GM12864 (cell line): ENCODE data around the gene RREB1.

Experiments used
- DNase-seq: peaks from one replicate; pipeline ENCODE4 v3.0.0-alpha.2; 2011; ENCODE audit warnings: low read depth
- H3K4me3 ChIP-seq: 2 replicates; pipeline ENCODE4 v1.5.1; 2011; ENCODE audit warnings: mild to moderate bottlenecking, low read depth, low read length, control low read depth
- TF ChIP-seq, protein P1 (sequence below): IDR thresholded peaks from 2 replicates; pipeline ENCODE4 v1.5.1; 2011; ENCODE audit warnings: low read depth, mild to moderate bottlenecking, moderate library complexity, low read length, control low read depth, inconsistent platforms; ENCODE audit errors: missing control alignments

Gene RREB1

DNA sequence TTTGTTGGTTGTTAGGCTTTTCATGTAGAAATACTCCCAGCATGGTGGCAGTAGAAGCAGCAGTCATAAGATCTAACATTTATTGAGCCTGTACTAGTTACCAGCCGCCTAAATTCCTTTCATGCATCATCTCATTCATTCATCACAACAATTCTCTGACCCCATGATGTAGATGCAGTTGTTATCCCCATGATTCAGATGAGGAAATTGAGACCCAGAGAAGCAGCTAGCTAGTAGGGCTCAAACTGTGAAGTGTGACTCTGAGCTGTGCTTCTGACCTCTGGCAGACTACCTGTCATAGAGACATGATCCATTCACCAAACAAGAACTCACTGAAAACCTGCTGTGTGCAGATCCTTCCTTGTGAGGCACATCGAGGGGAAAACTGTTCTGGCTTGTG is 16.9 kb downstream of the RREB1 start:
- TF ChIP-seq, protein P1, sequence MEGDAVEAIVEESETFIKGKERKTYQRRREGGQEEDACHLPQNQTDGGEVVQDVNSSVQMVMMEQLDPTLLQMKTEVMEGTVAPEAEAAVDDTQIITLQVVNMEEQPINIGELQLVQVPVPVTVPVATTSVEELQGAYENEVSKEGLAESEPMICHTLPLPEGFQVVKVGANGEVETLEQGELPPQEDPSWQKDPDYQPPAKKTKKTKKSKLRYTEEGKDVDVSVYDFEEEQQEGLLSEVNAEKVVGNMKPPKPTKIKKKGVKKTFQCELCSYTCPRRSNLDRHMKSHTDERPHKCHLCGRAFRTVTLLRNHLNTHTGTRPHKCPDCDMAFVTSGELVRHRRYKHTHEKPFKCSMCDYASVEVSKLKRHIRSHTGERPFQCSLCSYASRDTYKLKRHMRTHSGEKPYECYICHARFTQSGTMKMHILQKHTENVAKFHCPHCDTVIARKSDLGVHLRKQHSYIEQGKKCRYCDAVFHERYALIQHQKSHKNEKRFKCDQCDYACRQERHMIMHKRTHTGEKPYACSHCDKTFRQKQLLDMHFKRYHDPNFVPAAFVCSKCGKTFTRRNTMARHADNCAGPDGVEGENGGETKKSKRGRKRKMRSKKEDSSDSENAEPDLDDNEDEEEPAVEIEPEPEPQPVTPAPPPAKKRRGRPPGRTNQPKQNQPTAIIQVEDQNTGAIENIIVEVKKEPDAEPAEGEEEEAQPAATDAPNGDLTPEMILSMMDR = no peak
- no peak overlapping the region for H3K4me3 ChIP-seq
- no peak for DNase-seq

DNA sequence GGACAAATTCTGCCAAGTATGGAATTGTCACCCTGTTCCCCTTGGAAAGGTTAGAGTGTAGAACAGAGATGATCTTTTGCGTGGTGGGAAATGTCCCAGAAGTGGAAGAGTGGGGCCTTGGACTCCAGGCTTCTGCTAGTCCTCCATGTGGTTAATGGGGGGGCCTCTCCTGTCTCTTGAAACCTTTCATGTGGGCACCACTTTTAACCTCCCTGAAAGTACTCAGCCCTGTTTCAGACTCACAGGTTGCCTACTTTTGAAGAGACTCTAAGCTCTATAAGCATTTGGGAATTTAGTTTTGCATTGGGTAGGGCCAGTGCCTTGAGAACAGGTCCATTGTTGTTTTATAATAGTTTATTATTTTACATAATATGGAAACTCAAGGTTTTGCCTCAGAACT is 17.5 kb downstream of the RREB1 start:
- H3K4me3 ChIP-seq = no peak overlapping the region
- TF ChIP-seq, protein P1 = no peak
- no peak for DNase-seq

DNA sequence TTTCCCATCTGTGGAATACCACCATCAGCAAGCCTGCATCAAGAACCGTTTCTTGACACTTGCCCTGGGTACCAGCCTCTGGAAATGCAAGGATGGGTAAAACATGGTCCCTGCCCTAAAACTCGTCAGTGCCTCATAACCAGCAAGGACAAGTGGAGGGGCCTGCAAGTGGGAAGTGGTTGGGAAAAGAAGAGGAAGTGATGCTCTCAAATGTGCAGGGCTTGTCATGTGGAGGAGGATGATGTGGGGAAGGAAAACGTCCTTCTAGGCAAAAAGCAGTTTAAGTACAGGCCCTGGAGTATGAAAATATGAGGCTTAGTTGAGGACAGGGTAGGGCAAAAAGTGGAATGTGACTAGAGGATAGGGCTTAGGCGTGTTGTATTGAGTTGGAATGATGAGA is 19.0 kb downstream of the RREB1 start:
- DNase-seq = no peak
- TF ChIP-seq, protein P1 = no peak

DNA sequence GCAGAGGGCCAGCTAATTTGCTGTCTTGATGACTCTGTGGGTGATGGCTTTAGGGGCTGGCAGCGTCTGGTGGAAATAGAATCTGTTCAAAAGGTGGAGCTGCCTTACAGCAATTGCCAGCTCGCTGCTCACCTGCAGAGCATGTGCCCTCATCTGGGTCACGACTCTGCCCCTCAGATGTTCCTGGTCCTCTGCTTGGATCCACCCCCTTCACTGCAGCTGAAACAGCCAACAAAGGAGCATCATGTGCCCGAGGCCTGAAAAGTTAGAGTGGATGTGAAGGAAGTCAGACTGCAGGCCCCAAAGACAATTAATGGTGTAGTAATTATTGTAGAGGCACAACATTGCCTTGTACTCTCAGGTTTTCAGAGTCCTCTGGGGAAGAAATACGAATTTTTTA is 19.9 kb downstream of the RREB1 start:
- DNase-seq = no peak
- TF ChIP-seq, protein P1 = no peak
- H3K4me3 ChIP-seq = no peak overlapping the region

More for the DNA sequence above, 19.0 kb downstream of the RREB1 start:
- no peak overlapping the region for H3K4me3 ChIP-seq

DNA sequence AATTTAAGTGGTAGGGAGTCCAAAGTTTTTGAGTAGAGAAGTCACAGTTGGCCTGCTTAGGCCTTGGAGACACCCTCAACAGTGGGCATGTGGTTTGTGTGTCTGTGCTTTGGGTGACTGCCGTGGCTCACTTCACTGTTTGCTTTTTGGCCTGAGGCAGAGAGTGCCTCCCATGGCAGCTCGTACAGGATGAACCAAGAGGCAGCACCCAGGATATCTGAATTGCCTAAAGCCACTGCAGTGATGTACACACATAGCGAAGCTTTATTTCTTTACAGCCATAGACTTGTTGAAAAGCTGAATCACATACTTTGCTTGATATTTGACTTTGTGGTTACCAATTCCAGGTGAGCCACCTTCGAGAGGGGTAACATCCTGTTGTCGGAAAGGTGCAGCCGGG is 21.6 kb downstream of the RREB1 start:
- H3K4me3 ChIP-seq = no peak overlapping the region
- DNase-seq = no peak
- TF ChIP-seq, protein P1 = no peak

DNA sequence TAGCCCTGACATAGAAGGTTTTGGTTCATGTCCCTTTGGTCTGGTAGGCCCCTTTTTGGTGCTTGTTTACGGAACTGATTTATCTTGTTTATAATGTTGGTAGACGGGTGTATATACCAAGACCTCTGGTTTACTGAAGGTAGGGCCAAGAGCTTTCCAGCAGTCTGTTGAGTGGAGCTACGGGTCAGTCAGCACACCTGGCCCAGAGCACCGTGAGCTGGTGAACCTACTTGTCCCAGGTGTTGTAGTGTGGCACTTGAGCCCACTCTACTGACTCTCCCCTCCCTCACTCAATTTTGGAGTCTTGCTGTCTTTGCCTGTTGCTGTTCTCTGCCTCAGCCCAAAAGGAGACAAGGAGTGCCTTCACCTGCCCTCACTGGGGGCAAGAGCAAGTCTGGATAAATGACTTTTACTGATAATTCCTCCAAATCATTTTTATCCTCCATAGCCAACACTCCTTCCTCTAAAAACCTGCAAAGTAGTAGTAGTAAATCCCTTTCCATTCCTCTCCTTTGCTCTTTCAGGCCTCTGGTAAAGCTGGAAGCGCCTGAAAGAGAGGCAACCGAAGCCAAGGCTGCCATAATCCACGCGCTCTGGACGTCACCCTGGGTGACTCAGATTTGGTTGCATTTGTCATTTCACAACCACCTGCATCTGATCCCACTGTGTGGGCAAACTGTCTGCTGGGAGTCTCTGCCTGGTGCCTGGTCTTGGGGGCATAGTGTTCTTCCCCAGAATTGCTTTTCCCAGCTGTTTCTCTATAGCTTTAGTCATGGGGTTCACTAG is 22.2 kb downstream of the RREB1 start:
- no peak overlapping the region for H3K4me3 ChIP-seq
- TF ChIP-seq, protein P1 = no peak
- no peak for DNase-seq

DNA sequence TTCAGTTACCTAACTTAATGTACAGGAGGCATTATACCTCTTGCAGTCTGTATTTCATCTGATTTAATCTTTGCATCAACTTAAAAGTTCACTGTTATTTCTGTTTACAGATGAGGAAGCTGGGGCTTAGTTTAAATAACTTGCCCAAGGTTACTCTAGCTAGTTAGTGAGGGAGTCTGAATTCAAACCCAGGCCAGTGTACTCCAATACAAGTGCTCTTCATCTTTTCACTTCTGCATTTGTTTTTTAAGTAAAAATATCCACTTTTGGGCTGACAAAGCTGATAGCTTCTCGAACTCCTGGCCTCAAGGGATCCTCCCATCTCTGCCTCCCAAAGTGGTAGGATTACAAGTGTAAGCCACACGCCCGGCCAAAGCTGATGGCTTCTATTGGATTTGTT is 23.6 kb downstream of the RREB1 start:
- H3K4me3 ChIP-seq = no peak overlapping the region
- DNase-seq = no peak
- TF ChIP-seq, protein P1 = no peak
